GM19463 (cell line): ENCODE data around the gene INPP5A.

Source experiments
- ATAC-seq: cut with Tn5 transposase; IDR thresholded peaks from one replicate; pipeline ENCODE4 v1.9.1; 2021; ENCODE audit warnings: mild to moderate bottlenecking, moderate library complexity; ENCODE audit not compliant: unreplicated experiment

Gene INPP5A

DNA sequence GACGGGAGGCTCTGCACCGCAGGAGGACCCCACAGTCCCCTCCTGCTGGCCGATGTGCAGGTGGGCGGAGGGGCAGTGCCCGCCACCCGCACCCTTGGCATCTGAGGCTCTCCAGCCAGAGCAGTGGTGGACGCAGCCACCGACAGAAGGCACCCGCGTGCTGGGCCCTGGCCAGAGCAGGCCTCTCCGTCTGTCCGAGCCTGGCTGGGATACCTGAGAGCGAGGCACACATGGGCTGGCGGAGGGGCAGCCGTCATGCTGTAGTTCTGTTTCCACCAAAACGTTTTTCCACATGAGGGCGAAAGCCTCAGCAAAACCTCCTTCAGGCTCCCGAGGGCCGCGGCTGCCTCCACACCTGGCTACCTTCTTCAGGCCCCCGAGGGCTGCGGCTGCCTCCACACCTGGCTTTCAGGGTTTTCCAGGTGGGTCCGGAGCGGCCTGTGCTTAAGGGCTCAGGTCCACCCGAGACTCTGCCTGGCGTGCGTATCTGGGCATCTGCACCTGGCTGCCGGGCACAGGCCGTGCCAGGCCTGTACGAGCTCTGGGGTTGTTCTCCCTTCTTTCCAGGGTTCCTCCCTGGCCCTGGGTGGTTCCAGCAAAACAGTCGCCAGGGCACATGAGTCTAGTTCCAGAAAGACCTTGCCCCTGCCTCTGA is 115.5 kb downstream of the INPP5A start:
- no peak for ATAC-seq

DNA sequence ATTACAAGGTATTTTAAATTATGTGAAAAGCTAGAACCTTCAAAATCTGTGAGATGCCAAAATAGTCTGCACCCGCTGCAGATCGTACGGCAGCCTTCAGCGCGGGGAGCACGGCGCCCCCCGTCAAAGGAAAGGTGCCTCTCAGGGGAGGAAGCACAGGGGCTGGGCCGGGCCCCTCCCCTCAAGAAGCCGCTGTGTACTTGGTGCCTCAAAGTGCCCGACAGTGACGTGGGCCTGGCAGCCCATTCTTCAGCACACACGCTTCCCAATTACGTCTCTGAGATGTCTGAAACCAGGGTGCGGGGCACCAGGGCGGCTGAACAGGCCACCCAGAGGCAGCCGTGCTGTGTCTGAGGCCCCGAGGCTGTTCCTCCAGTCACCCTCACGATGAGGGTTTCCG is 116.1 kb downstream of the INPP5A start:
- no peak for ATAC-seq

DNA sequence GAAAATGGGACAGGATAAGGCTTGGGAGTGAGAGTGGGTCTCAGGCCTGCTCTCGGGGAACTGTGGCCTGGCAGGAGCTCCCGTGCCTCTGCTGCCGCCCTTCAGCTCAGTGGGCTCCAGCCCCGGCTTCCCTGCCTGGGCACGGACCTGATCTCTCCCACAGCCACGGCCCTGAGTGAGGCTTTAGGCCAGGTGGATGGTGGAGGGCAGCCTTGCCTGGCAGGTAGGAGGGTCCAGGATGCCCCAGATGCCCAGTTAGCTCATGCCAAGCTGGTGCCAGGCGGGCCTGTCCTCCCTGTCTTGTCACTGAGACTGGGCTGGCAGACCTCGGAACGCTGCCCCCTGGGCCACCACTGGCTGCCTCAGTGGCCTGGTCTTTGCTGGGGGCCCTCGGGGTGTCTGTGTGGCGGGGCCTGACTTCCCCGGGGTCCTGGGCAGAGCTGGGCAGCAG is 116.6 kb downstream of the INPP5A start:
- ATAC-seq, result no peak

DNA sequence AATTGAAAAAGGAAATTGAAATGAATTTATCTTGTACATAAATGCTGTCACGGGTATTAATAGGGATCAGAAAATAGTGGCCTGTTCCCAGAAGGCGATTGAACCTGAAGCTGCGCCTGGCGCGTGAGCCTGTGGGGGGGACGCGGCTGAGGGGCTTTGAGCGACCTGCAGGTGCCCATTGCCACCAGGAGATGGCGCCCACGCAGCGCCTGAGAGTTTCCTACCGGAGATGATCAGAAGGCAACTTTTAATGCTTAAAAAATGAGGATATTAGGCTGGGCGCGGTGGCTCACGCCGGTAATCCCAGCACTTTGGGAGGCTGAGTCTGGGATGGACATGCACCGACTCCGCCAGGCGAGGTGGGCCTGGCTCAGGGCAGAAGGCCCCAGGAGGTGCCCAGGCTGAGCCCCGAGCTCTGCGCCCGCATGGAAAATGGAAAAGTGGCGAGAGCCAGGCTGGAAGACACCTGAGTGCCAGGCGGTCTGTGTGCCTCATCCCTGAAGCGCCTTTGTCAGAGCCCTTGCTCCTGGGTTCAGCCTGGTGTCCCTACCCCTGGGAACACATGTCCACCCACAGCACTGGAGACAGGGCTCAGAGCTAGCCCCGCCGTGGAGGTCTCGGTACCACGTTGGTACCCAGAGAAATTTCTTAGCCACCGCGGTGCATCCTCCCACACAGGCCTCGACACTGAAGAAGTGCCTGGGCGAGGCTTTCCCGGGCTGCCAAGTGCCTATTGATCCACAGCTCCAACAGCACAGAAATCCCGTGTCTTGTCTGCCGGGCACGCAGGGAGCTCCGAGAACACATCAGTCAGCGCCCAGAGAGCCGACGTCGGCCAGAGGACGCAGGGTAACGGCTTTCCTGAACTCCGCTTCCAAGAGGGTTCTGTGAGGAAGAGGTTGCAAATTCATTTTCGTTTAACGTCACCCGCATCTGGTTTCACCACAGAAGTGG is 117.4 kb downstream of the INPP5A start:
- ATAC-seq, result no peak

DNA sequence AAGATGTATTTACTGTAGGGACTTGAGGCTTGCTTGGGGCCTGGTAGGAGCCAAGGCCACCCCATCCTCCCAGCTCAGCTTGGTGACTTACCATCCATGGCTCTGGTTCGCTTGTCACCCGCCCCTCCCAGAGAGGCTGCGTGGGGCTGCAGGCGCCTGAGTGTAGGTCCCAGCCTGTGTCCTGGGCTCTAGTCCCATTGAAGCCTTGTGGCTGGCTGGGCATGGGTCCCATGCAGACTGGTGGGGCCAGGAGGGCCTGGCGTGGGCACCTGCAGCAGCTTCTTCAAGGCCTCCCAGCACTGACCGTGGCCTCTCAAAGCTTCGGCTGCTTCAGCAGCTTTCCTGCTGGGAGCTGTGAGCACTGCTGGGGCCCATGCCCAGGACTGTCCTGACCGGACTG is 118.1 kb downstream of the INPP5A start:
- ATAC-seq, result no peak

DNA sequence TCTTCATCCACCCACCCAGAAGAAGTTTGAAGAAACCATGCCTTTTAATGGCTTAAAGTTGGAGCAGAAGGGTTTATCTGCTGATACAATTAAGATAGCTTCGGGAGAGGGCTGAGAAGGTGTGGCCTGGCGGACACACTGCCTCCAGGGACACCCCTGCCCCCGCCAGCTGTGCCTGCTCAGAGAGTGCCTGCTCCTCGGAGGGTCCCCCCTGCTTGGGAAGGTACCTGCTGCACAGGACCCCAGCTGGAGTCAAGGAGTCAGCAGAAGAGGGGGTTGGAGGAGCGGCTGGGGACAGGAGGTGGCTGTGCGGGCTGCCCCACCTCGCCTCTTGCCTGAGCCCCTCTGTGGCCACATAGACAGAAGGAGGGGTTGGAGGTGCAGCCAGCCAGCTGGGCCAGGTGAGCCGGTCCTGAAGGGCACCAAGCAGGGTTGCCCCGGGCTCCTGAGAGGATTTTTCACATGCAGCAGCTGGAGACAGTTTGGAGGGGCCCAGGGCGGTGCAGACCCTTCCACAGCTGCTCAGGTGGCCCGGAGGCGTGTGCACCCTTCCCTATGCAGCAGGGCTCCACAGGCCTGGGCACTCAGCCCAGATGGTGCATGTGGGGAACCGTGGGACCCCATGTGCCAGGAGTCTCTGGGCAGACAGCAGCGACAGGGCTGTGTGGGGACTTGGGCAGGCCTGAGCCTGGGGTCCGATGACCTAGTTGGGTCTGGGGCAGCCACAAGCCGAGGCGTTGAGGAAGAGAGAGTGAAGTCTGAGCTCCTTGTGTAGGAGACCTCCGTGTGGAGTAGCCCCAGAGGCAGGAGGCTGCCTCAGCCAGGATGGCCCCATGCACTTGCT is 118.9 kb downstream of the INPP5A start:
- ATAC-seq, result no peak

DNA sequence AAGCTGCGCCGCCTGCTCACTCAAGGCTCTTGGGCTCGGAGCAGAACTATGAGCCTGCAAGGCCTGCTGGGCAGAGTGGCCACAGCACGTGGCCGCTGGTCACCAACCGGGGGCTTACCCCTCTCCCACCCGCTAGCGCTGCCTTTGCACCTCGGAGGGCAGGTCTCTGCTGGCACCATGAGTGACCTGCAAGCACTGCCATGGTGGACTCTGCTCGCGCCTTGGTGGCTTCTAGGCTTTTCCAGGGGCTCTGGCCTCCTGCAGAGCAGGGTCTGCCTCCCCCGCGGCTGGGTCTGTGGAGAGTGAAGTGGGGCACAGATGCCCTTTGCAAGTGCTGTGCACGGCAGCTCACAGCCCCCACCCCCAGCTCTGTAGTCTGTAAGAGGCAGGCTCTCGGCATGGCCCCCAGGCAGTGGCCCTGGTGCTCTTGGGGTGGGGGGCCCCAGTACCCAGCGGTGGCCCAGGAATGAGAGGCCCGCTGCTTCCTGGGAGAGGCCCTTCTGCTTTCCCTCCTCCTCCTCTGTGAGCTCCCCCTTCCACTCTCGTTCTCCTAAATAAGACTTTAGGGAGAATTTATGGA is 119.6 kb downstream of the INPP5A start:
- ATAC-seq, result no peak

DNA sequence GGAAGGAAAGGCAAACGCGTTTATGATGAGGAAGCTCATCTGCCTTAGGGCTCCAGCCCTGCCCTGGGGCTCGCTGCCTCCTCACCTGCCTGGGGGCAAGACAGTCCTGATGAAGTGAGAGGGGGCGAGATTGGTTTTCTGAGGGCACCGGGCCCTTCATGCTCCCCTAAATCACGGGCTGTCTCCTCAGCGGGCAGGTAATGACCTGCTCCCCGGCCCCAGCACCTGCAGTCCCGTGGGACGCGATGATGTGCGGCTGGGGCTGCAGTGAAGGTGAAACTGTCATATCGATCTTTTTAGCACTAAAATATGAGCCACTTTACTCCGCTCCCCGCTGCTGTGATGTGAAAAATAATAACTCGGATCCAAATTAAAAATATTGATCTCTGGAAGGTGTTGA is 120.2 kb downstream of the INPP5A start:
- ATAC-seq, result no peak

DNA sequence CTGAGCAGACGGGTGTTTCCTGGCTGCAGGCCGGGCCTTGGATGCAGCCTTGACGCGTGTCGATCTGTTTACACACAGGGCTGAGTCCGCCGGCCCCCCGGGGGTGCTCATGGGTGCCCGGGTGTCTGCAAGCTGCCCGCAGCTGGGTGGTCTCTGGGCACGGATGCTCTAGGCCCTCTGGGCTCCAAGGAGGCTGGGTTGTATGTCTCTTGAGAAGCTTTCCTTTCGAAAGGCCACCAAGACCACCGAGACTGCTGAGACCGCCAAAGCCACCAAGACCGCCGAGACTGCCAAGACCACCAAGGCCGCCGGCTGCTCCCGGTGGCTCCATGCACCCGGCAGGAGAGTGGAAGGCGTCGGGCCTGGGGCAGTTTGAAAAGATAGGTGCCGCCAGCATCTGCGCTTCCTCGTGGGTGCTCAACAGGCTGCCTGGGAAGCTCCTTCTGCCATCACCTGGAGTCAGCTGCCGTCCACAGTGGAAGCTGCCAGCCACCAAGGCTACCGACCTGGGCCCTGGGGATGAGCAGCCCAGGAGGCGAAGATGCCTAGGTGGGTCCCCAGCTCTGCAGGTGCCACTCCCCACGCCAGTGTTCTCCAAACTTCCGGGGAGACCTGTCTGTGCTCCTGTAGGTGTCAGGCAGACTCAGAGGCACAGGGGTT is 121.1 kb downstream of the INPP5A start:
- ATAC-seq, result no peak

DNA sequence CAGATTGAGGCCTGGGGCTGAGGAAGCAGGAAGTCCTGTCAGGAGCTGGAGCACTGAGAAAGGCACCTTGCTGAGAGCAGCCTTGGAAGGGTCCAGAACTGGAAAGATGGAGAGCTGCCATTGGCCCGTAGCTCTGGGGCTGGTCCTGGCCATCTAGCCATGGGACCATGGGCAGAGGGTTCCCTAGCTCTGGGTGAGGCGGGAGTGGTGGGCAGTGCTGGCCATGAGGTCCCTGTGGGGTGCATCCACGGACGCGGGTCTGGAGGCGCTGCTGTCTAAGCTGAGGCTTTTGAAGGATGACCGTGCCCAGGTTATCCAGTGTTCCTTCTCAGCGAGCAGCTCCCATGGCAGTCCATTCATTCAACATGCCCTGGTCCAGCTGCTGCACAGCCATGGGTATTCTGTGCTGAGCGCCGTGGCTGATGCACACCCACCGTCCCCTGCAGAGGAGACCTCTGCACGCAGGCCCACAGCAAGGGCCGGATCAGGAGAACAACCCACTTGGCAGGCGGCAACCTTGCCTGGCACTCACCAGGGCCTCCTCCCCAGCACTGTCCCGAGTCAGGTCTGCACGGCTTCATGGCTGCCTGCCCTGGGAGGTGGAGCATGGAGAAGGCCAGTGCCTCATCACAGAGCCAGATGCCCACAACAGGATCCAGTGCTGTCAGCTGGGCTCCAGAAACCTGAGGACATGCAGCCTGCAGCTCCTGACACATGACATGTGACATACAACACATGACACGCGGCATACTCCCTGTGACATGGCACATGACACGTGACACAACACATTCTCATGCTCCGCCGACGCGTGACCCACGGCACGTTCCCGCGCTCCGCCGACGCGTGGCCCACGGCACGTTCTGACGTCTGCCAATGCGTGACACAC is 121.9 kb downstream of the INPP5A start:
- ATAC-seq, result no peak

DNA sequence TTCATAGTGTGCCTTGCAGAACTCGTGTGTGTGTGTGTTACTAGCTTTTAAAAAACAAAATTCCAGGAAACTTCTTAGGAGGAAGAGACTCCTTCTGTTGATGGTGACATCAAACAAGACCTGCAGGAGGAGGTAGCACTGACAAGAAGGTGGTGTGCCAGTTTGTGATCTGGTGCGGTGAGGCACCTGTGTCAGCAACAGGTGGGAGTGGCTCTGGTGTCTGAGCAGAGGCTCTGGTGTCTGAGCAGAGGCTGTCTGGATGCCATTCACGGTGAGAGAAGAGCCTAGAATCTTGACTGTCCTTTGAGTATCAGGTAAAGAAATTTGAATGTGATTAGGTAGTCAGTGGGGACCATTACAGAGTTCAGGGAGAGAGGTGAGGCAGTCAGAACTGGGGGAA is 122.8 kb downstream of the INPP5A start:
- ATAC-seq, result no peak

DNA sequence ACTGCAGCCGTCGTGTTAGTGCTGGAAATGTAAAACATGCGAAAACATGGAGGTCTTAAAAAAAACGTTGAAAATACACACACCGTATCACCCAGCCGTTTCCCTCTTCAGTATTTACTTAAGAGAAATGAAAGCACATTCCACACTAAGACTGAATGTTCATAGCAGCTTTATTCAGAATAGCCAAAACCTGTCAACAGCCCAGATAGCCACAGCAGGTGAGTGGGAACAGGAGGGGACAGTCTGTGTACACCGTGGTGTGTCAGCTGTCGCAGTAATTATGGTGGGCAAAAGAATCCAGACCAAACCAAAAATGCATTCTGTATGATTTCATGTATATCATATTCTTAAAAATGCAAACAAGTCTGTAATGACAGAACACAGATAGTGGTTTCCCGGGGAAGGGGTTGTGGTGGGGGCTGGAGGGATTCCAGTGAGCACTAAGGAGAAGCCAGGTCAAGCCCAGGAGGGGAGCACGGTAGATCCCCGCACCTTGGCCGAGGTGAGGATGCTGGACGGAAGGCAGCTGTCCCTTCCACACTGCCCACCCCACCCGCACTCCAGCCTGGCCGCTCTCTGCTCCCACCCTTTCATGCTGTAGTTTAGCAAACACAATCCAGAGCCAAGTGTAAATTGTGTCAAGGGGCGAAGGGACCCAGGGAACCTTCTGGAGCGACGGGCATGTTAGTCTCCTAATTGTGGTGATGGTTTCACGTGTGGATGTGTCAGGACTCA is 124.8 kb downstream of the INPP5A start:
- ATAC-seq, result no peak

DNA sequence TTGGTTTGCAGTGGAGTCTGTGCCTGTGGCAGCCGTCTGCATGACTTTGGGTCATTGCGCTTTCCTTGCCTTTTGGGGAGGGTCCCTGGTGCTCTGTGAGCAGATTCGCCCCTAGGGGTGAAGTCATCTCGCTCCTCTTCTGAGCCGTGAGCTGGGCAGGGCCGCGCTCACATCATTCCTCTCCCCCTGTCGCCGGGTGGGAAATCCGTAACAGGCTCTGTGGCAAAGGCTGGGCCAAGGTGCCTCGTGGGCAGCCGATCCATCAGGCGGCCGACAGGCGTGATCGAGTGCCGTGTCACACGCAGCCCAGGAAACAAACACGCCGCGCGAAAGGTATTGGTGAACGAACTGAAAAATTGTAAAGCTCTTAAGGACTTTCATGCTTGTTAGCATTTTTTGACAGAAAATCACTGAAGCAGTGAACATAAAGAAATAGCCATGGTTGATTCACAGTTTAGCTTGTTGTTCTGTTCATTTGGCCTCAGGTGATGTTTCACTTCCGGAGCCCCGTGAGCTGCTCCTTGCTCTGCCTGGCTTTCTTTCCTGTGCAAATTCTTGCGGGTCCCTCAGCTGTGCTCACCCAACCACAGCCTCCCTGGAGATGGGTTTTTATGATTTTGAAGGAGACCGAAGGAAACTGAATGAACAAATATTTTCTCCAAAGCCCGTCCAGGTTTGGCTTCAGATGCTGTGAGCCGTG is 126.2 kb downstream of the INPP5A start:
- ATAC-seq, result no peak

DNA sequence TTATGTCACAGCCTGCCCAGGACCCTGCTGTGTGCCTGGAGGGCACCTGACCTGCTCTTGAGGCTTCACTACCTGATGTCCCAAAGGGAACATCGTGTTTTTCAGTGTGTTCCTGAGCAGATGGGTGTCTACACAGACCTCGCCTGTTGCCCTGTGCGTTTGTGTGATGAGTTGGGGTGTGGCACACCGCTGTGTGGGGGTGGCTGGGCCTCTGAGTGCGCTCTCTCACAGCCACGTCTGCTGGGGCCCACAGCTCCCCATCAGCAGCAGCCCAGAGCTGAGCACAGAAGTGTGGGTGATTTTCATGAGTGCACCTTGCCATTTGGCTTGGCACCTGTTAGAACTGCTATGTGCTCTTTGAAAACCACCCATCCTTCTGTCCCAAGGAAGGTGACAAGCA is 126.8 kb downstream of the INPP5A start:
- ATAC-seq, result no peak

DNA sequence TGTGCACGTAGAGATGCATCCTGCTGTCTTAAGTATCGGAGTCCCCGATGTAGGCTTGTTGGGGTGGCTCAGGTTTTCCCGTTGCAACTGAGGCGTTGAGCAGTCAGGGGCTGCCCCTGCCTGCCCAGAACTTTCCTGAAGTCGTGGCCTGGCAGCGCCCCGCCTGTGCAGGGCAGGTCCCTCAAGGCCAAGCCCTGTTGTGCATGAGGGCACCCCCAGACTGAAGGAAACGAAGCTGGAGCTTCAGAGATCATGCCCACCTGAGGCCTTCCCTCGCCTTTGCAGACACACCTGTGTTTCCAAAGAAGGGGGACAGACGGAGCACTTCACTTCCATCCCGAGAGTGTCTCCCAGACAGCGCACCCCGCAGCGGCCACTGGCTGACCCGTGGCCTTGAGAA is 127.3 kb downstream of the INPP5A start:
- no peak for ATAC-seq

DNA sequence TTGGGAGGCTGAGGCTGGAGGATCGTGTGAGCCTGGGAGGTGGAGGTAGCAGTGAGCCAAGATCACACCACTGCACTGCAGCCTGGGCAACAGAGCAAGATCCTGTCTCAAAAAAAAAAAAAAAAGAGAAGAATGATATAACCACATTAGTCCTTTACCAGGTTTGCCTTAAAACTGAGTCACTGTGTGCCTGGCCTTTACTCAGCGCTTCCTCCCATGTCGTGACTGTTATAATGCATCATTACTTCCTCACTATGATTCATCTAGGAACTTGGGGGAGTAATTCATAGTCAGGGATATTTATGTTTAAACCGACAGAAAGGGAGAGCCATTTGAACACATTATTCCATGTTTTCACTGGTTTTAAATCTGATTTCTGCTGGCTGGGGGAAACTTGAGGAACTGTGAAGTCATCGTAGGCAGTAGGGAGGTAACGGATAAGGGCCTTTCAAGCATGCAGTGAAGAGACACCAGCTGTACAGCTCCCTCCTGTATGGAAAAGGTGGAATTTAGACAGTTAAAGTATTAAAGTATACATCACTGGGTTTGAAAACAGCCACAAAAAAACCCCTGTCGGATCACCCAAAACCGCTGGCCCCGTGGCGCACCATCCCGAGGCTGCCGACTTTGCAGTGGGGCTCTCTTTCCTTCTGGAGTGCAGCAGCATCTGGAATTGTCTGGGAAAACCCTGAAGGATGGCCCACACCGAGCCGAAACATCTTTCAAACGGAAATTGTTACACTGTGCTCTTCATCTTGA is 128.5 kb downstream of the INPP5A start:
- no peak for ATAC-seq

DNA sequence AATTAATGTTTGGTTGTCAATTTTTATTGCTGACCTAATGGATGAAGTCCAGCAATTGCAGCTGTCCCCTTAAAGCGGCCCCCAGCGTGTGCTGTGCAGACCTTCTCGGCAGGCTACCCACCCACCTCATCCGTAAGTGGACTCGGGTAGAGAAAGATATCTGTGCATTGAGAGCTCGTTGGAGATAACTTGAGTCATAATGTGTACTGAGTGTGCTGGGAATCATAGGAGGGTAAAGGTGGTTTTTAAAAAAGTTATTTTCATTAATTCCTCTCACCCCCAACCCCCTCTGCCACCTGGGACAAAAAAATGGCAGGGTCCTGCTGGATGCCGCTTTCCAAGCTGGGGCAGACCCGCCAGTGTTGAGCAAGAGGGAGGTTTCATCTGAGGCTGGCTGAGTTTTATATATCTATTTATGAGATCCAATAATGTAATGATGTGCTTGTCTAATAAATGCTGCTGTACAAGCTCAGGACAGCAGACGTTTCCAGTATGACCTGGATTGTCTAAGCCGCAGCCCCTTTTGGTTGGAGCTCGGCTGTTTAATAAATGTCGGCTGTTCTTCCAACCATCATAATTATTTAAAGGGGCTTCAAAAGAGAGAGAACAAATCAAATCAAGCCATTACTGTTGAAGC is 129.2 kb downstream of the INPP5A start:
- ATAC-seq, result no peak
